Activated B cell treated with CpG ODN at 0.5 μM for 24 hours (primary cell): Measurements from ENCODE around the gene THRA. TPM values are rescaled to one million over a fixed set of nuclear protein-coding genes. Genes with fewer than 3 reads are reported as not detected.

Source experiments
- ATAC-seq: fragments of 200-7000 bp; cut with Tn5 transposase; one replicate; pipeline ENCODE4 v1.10.0; 2021; ENCODE audit warnings: low read depth, mild to moderate bottlenecking, moderate library complexity
- CTCF ChIA-PET: fragments of 350-600 bp; sonication (Branson Sonifier 250); formaldehyde crosslinking; loops from one replicate; lab custom pipeline; 2021; ENCODE audit warnings: antibody characterized with exemption; lab: Charles Lee
- POLR2A ChIA-PET: fragments of 350-600 bp; sonication (Branson Sonifier 250); formaldehyde crosslinking; loops from one replicate; lab custom pipeline; 2021; ENCODE audit warnings: antibody characterized with exemption; lab: Charles Lee
- DNase-seq: peaks from one replicate; pipeline ENCODE4 v3.0.0; 2022
- H3K27ac Mint-ChIP-seq: one replicate; pipeline ENCODE4 v1.8.0; 2020; ENCODE audit warnings: mixed read lengths
- H3K27me3 Mint-ChIP-seq: one replicate; pipeline ENCODE4 v1.8.0; 2021; ENCODE audit warnings: mixed read lengths
- H3K36me3 Mint-ChIP-seq: one replicate; pipeline ENCODE4 v1.8.0; 2021; ENCODE audit warnings: low read depth, mixed read lengths
- H3K4me1 Mint-ChIP-seq: one replicate; pipeline ENCODE4 v1.8.0; 2021; ENCODE audit warnings: mixed read lengths
- H3K4me3 Mint-ChIP-seq: one replicate; pipeline ENCODE4 v1.8.0; 2020; ENCODE audit warnings: mild to moderate bottlenecking, mixed read lengths
- H3K9me3 Mint-ChIP-seq: one replicate; pipeline ENCODE4 v1.8.0; 2020; ENCODE audit warnings: mixed read lengths
- intact Hi-C: fragments of 100-400 bp; cut with micrococcal nuclease; formaldehyde crosslinking; loops from one replicate; pipeline ENCODE4 v1.15.1; 2024
- total RNA-seq: library from RNA; stranded (reverse); gene quantifications from 2 replicates; pipeline ENCODE4 v1.2.3, GENCODE V29; 2022
- TF ChIP-seq, protein P1 (sequence below): fragments of 200-600 bp; IDR thresholded peaks from one replicate; pipeline ENCODE4 v1.8.0; 2022; ENCODE audit warnings: antibody characterized with exemption, mild to moderate bottlenecking

Gene THRA
- total RNA-seq, 1 donor from 2014 or later = 5.9 TPM

DNA sequence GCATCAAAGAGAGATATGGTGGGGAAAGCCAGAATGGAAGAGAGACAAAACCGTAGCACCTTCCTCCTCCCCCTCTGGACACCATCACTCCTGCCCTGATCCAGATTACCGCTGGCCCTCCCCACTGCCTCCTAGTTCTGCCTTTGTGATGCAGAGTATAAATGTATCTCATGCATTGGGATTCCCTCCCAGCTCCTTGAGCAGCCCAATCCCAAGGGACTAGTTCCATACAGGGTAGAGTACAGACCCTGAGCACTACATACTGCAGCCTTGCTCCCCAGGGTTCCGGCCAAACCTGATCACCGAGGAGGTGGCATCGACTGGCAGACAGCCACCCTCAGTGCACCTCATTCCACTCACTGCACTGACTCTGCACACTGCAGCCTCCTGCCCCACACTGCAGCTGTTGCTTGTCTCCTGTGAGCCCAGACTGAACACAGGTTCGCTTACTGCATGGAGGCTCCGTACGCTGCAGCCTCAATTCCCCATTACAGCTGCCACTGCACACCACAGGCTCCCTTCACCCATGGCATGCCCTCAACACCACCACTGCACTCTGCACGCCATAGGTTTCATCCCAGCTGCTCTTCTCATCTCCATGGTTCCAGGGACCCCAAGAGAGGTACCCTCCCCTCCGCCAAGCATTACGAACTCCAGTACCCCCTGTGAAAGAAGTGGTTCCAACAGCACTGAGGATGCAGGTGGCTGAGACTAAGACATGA is 1.7 kb upstream of the THRA start:
- Mint-ChIP-seq H3K27me3 (peaks cover 5% of the 10 kb centered on the region), H3K9me3 (no peaks in the 10 kb centered on the region), H3K4me3 (peak overlapping the region; percentile 87), H3K4me1 (peaks cover 31% of the 10 kb centered on the region), H3K27ac (no peak overlapping the region), H3K36me3 (no peaks in the 10 kb centered on the region)
- ChIA-PET POLR2A (interaction anchor here (0.5 to 3.1 kb wide), 2 partner anchors 14 to 52 kb away, joined by 3 to 13 read pairs; no protein-coding TSS in a partner anchor), CTCF (interaction anchor here (1.5 to 1.7 kb wide), 3 partner anchors 25 to 107 kb away, joined by 9 to 11 read pairs (median 11); no protein-coding TSS in a partner anchor)
- ATAC-seq (no peak), DNase-seq (no peak)
- intact Hi-C loops = no loop called here
- TF ChIP-seq, protein P1, sequence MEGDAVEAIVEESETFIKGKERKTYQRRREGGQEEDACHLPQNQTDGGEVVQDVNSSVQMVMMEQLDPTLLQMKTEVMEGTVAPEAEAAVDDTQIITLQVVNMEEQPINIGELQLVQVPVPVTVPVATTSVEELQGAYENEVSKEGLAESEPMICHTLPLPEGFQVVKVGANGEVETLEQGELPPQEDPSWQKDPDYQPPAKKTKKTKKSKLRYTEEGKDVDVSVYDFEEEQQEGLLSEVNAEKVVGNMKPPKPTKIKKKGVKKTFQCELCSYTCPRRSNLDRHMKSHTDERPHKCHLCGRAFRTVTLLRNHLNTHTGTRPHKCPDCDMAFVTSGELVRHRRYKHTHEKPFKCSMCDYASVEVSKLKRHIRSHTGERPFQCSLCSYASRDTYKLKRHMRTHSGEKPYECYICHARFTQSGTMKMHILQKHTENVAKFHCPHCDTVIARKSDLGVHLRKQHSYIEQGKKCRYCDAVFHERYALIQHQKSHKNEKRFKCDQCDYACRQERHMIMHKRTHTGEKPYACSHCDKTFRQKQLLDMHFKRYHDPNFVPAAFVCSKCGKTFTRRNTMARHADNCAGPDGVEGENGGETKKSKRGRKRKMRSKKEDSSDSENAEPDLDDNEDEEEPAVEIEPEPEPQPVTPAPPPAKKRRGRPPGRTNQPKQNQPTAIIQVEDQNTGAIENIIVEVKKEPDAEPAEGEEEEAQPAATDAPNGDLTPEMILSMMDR = no peak

DNA sequence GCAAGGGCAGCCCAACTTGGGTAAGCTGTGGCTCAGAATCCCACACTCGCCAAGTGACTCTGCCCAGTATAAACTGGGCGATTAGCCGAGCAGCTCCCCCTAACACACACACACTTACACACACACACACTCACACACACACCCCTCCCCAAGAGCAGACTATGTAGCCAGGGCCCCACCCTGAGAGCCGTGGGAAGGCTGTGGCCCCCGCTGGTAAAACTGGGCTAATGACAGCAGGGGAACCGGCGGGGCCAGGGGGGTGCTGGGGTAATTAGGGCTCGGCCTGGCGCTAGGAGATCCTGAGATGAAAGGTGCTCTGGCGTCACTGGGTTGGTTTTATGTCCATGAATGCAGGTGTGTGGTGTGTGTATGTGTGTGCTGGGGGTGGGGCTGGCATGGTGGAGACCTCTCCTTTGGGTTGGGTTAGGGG is 1.1 kb upstream of the THRA start:
- POLR2A ChIA-PET = interaction anchor here (1.0 to 3.1 kb wide), 5 partner anchors 8 to 79 kb away, joined by 4 to 20 read pairs (median 13); partner anchors contain the start of genes CASC3 and MED24

DNA sequence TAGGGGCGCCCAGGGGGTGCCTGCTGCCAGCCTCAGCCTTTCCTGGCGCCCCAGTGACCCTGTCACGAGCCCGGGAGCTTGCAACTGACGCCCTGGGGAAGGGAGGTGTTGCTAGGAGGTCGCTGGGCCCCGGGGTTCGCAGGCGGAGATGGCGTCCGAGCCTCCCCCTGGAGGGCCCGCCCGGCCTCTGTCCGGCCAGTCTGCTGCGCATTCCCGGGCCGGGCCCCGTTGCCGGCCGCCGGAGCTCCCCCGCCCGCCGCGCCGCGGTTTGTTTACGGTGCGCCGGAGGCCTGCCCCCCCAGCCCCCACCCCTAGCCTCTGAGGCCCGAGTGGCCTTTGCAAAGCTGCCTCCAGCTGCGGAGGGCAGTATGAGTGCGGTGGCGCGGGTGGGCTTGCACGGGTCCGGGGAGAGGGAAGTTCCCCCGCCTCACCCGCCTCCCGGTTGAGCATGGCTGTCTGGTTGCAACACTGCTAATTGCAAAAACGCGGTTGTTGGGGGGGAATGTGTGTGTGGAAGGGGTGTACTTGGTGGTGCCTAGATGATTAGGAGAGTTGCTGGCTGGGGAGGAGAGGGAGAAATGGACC is 514 bp downstream of the THRA start:
- Mint-ChIP-seq H3K4me3 (peak overlapping the region; percentile 83), H3K27ac (peak overlapping the region; percentile 63), H3K36me3 (no peaks in the 10 kb centered on the region), H3K9me3 (no peaks in the 10 kb centered on the region), H3K27me3 (no peaks in the 10 kb centered on the region), H3K4me1 (peaks cover 45% of the 10 kb centered on the region)
- ATAC-seq (no peak), DNase-seq (no peak)
- CTCF ChIA-PET = interaction anchor here (0.9 to 3.4 kb wide), 4 partner anchors 9 to 48 kb away, joined by 4 to 43 read pairs (median 13); partner anchors contain the start of gene MED24
- TF ChIP-seq, protein P1 = no peak
- POLR2A ChIA-PET = interaction anchor here (0.5 to 3.1 kb wide), 11 partner anchors 9 to 502 kb away, joined by 3 to 20 read pairs (median 6); partner anchors contain the start of genes CASC3, MED24 and NR1D1
- intact Hi-C loops = loop anchor here (1.0 to 2.0 kb wide), 3 partner anchors 77 to 128 kb away; partner anchors contain the start of gene CASC3

More for the DNA sequence above, 1.1 kb upstream of the THRA start:
- H3K4me1 Mint-ChIP-seq = peaks cover 32% of the 10 kb centered on the region
- peak overlapping the region; percentile 78 for H3K27ac Mint-ChIP-seq
- H3K36me3 Mint-ChIP-seq = no peaks in the 10 kb centered on the region
- TF ChIP-seq, protein P1 = no peak
- ATAC-seq (no peak), DNase-seq (no peak)
- intact Hi-C loops = loop anchor here (1.0 to 2.0 kb wide), 5 partner anchors 7 to 129 kb away; partner anchors contain the start of gene MED24
- no peaks in the 10 kb centered on the region for H3K9me3 Mint-ChIP-seq
- CTCF ChIA-PET = interaction anchor here (1.1 to 2.0 kb wide), 5 partner anchors 12 to 107 kb away, joined by 4 to 19 read pairs (median 11); no protein-coding TSS in a partner anchor
- H3K4me3 Mint-ChIP-seq = peak overlapping the region; percentile 87
- H3K27me3 Mint-ChIP-seq = peaks cover 3% of the 10 kb centered on the region

DNA sequence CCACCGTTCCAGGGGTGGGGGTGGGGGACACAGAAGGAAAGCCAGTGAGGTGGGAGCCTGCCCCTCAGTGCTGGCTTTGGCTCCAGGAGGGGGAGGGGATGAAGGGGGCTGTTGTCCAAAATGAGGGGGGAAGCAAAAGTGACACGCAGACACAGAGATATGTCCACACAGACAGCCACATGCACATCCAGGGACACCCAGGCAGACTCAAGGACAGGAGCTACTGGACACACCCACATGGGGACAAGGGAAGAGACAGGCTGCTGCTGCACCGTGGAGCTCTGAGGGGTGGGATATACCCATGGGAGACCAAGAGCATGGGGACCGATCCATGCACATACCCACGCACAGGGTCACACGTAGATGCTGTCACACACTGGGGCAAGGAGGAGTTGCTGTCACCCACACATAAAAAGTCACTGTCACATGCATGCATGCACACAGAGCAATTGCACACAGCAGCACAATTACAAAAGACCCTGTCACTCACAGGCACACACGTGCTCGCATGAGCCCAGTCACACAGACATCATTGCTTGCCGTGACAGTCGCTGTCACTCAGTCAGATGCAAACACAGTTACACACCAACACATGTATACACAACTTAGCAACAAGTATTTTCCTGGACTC is 1.3 kb downstream of the THRA start:
- TF ChIP-seq, protein P1 = no peak
- peak overlapping the region; percentile 83 for H3K4me3 Mint-ChIP-seq
- peak overlapping the region; percentile 35 for H3K27ac Mint-ChIP-seq
- H3K4me1 Mint-ChIP-seq = peaks cover 52% of the 10 kb centered on the region
- H3K36me3 Mint-ChIP-seq = no peaks in the 10 kb centered on the region
- H3K9me3 Mint-ChIP-seq = no peaks in the 10 kb centered on the region
- DNase-seq (no peak), ATAC-seq (no peak)
- ChIA-PET POLR2A (interaction anchor here (0.6 to 3.1 kb wide), 10 partner anchors 10 to 501 kb away, joined by 3 to 20 read pairs (median 6); partner anchors contain the start of genes CASC3, MED24 and NR1D1), CTCF (interaction anchor here (0.9 to 3.8 kb wide), 5 partner anchors 9 to 48 kb away, joined by 4 to 43 read pairs (median 7); partner anchors contain the start of gene MED24)
- intact Hi-C loops = loop anchor here (1.0 to 2.0 kb wide), 3 partner anchors 76 to 127 kb away; partner anchors contain the start of gene CASC3
- no peaks in the 10 kb centered on the region for H3K27me3 Mint-ChIP-seq
